ENCODE data around the gene KCNQ1. TPM values are rescaled to one million over a fixed set of nuclear protein-coding genes. Genes with fewer than 3 reads are reported as not detected.

Gene KCNQ1
- polyA plus RNA-seq, 4 donors, result 18.4 to 54.4 (median 21.3) TPM

- Histone ChIP-seq H3K4me3 (ENCODE audit: low read depth in 1 of 3, low read length in 3 of 3) (no peak overlapping the region), H3K27me3 (ENCODE audit: control insufficient read depth in 3 of 3, insufficient read depth in 3 of 3, low read length in 3 of 3) (no peaks in the 10 kb centered on the region), H3K9me3 (ENCODE audit: control insufficient read depth in 2 of 2, insufficient read depth in 1 of 2, low read depth in 1 of 2, low read length in 1 of 2) (no peaks in the 10 kb centered on the region), H3K36me3 (ENCODE audit: control insufficient read depth in 3 of 3, insufficient read depth in 2 of 3, low read depth in 1 of 3, low read length in 3 of 3) (peaks cover 0 to 60% (median 0%) of the 10 kb centered on the region in 3 donors), H3K27ac (ENCODE audit: low read depth in 1 of 3, low read length in 2 of 3) (peak overlapping the region in 1 of 3 donors; percentile 13), H3K4me1 (ENCODE audit: control insufficient read depth in 3 of 3, insufficient read depth in 2 of 3, low read depth in 1 of 3, low read length in 2 of 3) (peaks cover 0 to 18% (median 2%) of the 10 kb centered on the region in 3 donors)
- WGBS, 3 donors, result 79 to 81% (median 80%) methylated on average over 16 of the region's 16 CpGs
- FAIRE-seq (no peak), DNase-seq (no peak)
Measured at GRCh38 chr11:2673871-2674471, 229.2 kb downstream of the KCNQ1 start.

GRCh38 chr11:2674658-2675131 lies 229.9 kb downstream of the KCNQ1 start:
- FAIRE-seq, result no peak
- H3K27me3 ChIP-seq (ENCODE audit: control insufficient read depth in 3 of 3, insufficient read depth in 3 of 3, low read length in 3 of 3), result no peaks in the 10 kb centered on the region
- H3K4me3 ChIP-seq (ENCODE audit: low read depth in 1 of 3, low read length in 3 of 3), result no peak overlapping the region
- H3K27ac ChIP-seq (ENCODE audit: low read depth in 1 of 3, low read length in 2 of 3), result peak overlapping the region in 1 of 3 donors; percentile 13
- H3K4me1 ChIP-seq (ENCODE audit: control insufficient read depth in 3 of 3, insufficient read depth in 2 of 3, low read depth in 1 of 3, low read length in 2 of 3), result peaks cover 0 to 18% (median 2%) of the 10 kb centered on the region in 3 donors
- peaks cover 0 to 56% (median 0%) of the 10 kb centered on the region in 3 donors for H3K36me3 ChIP-seq (ENCODE audit: control insufficient read depth in 3 of 3, insufficient read depth in 2 of 3, low read depth in 1 of 3, low read length in 3 of 3)
- 62 to 82% (median 66%) methylated on average over 8 of the region's 8 CpGs for WGBS, 3 donors
- peak in 1 of 2 donors; percentile 37 for DNase-seq
- no peaks in the 10 kb centered on the region for H3K9me3 ChIP-seq (ENCODE audit: control insufficient read depth in 2 of 2, insufficient read depth in 1 of 2, low read depth in 1 of 2, low read length in 1 of 2)

GRCh38 chr11:2675540-2675939 lies 230.7 kb downstream of the KCNQ1 start:
- Histone ChIP-seq H3K4me3 (ENCODE audit: low read depth in 1 of 3, low read length in 3 of 3) (no peak overlapping the region), H3K9me3 (ENCODE audit: control insufficient read depth in 2 of 2, insufficient read depth in 1 of 2, low read depth in 1 of 2, low read length in 1 of 2) (no peaks in the 10 kb centered on the region), H3K36me3 (ENCODE audit: control insufficient read depth in 3 of 3, insufficient read depth in 2 of 3, low read depth in 1 of 3, low read length in 3 of 3) (peaks cover 0 to 50% (median 0%) of the 10 kb centered on the region in 3 donors), H3K4me1 (ENCODE audit: control insufficient read depth in 3 of 3, insufficient read depth in 2 of 3, low read depth in 1 of 3, low read length in 2 of 3) (peaks cover 0 to 18% (median 2%) of the 10 kb centered on the region in 3 donors), H3K27me3 (ENCODE audit: control insufficient read depth in 3 of 3, insufficient read depth in 3 of 3, low read length in 3 of 3) (no peaks in the 10 kb centered on the region), H3K27ac (ENCODE audit: low read depth in 1 of 3, low read length in 2 of 3) (peak overlapping the region in 1 of 3 donors; percentile 2)
- DNase-seq (no peak), FAIRE-seq (no peak)
- WGBS, 3 donors, result 83 to 86% (median 86%) methylated on average over 7 of the region's 7 CpGs

- no peaks in the 10 kb centered on the region for H3K9me3 ChIP-seq (ENCODE audit: control insufficient read depth in 2 of 2, insufficient read depth in 1 of 2, low read depth in 1 of 2, low read length in 1 of 2)
- H3K36me3 ChIP-seq (ENCODE audit: control insufficient read depth in 3 of 3, insufficient read depth in 2 of 3, low read depth in 1 of 3, low read length in 3 of 3), result peaks cover 0 to 39% (median 0%) of the 10 kb centered on the region in 3 donors
- H3K27me3 ChIP-seq (ENCODE audit: control insufficient read depth in 3 of 3, insufficient read depth in 3 of 3, low read length in 3 of 3), result no peaks in the 10 kb centered on the region
- WGBS, 3 donors, result 57 to 80% (median 58%) methylated on average over 1 of the region's 1 CpG
- no peak overlapping the region for H3K27ac ChIP-seq (ENCODE audit: low read depth in 1 of 3, low read length in 2 of 3)
- FAIRE-seq, result no peak
- no peak for DNase-seq
- peaks cover 0 to 19% (median 2%) of the 10 kb centered on the region in 3 donors for H3K4me1 ChIP-seq (ENCODE audit: control insufficient read depth in 3 of 3, insufficient read depth in 2 of 3, low read depth in 1 of 3, low read length in 2 of 3)
- no peak overlapping the region for H3K4me3 ChIP-seq (ENCODE audit: low read depth in 1 of 3, low read length in 3 of 3)
Measured at GRCh38 chr11:2677127-2677526, 232.3 kb downstream of the KCNQ1 start.

GRCh38 chr11:2678396-2678795 lies 233.6 kb downstream of the KCNQ1 start:
- DNase-seq (no peak), FAIRE-seq (no peak)
- H3K4me1 ChIP-seq (ENCODE audit: control insufficient read depth in 3 of 3, insufficient read depth in 2 of 3, low read depth in 1 of 3, low read length in 2 of 3), result peaks cover 0 to 23% (median 2%) of the 10 kb centered on the region in 3 donors
- H3K27ac ChIP-seq (ENCODE audit: low read depth in 1 of 3, low read length in 2 of 3), result no peak overlapping the region
- peaks cover 0 to 36% (median 0%) of the 10 kb centered on the region in 3 donors for H3K36me3 ChIP-seq (ENCODE audit: control insufficient read depth in 3 of 3, insufficient read depth in 2 of 3, low read depth in 1 of 3, low read length in 3 of 3)
- H3K27me3 ChIP-seq (ENCODE audit: control insufficient read depth in 3 of 3, insufficient read depth in 3 of 3, low read length in 3 of 3), result no peaks in the 10 kb centered on the region
- H3K9me3 ChIP-seq (ENCODE audit: control insufficient read depth in 2 of 2, insufficient read depth in 1 of 2, low read depth in 1 of 2, low read length in 1 of 2), result no peaks in the 10 kb centered on the region
- 48 to 61% (median 59%) methylated on average over 1 of the region's 1 CpG for WGBS, 3 donors
- no peak overlapping the region for H3K4me3 ChIP-seq (ENCODE audit: low read depth in 1 of 3, low read length in 3 of 3)

GRCh38 chr11:2679011-2679676 lies 234.3 kb downstream of the KCNQ1 start:
- no peak for FAIRE-seq
- Histone ChIP-seq H3K36me3 (ENCODE audit: control insufficient read depth in 3 of 3, insufficient read depth in 2 of 3, low read depth in 1 of 3, low read length in 3 of 3) (peaks cover 0 to 31% (median 0%) of the 10 kb centered on the region in 3 donors), H3K27me3 (ENCODE audit: control insufficient read depth in 3 of 3, insufficient read depth in 3 of 3, low read length in 3 of 3) (no peaks in the 10 kb centered on the region), H3K4me1 (ENCODE audit: control insufficient read depth in 3 of 3, insufficient read depth in 2 of 3, low read depth in 1 of 3, low read length in 2 of 3) (peaks cover 0 to 17% (median 1%) of the 10 kb centered on the region in 3 donors), H3K9me3 (ENCODE audit: control insufficient read depth in 2 of 2, insufficient read depth in 1 of 2, low read depth in 1 of 2, low read length in 1 of 2) (no peaks in the 10 kb centered on the region), H3K4me3 (ENCODE audit: low read depth in 1 of 3, low read length in 3 of 3) (no peak overlapping the region), H3K27ac (ENCODE audit: low read depth in 1 of 3, low read length in 2 of 3) (no peak overlapping the region)
- 95 to 98% (median 97%) methylated on average over 2 of the region's 2 CpGs for WGBS, 3 donors
- DNase-seq, result no peak

GRCh38 chr11:2681408-2682145 lies 236.8 kb downstream of the KCNQ1 start:
- no peak overlapping the region for H3K4me3 ChIP-seq (ENCODE audit: low read depth in 1 of 3, low read length in 3 of 3)
- H3K27me3 ChIP-seq (ENCODE audit: control insufficient read depth in 3 of 3, insufficient read depth in 3 of 3, low read length in 3 of 3), result no peaks in the 10 kb centered on the region
- DNase-seq, result no peak
- FAIRE-seq, result no peak
- H3K36me3 ChIP-seq (ENCODE audit: control insufficient read depth in 3 of 3, insufficient read depth in 2 of 3, low read depth in 1 of 3, low read length in 3 of 3), result peaks cover 0 to 45% (median 0%) of the 10 kb centered on the region in 3 donors
- 72 to 81% (median 76%) methylated on average over 5 of the region's 5 CpGs for WGBS, 3 donors
- no peaks in the 10 kb centered on the region for H3K9me3 ChIP-seq (ENCODE audit: control insufficient read depth in 2 of 2, insufficient read depth in 1 of 2, low read depth in 1 of 2, low read length in 1 of 2)
- H3K4me1 ChIP-seq (ENCODE audit: control insufficient read depth in 3 of 3, insufficient read depth in 2 of 3, low read depth in 1 of 3, low read length in 2 of 3), result peaks cover 0 to 8% (median 0%) of the 10 kb centered on the region in 3 donors
- H3K27ac ChIP-seq (ENCODE audit: low read depth in 1 of 3, low read length in 2 of 3), result no peak overlapping the region

- Histone ChIP-seq H3K9me3 (ENCODE audit: control insufficient read depth in 2 of 2, insufficient read depth in 1 of 2, low read depth in 1 of 2, low read length in 1 of 2) (no peaks in the 10 kb centered on the region), H3K36me3 (ENCODE audit: control insufficient read depth in 3 of 3, insufficient read depth in 2 of 3, low read depth in 1 of 3, low read length in 3 of 3) (peaks cover 0 to 67% (median 2%) of the 10 kb centered on the region in 3 donors), H3K27ac (ENCODE audit: low read depth in 1 of 3, low read length in 2 of 3) (no peak overlapping the region), H3K27me3 (ENCODE audit: control insufficient read depth in 3 of 3, insufficient read depth in 3 of 3, low read length in 3 of 3) (no peaks in the 10 kb centered on the region), H3K4me3 (ENCODE audit: low read depth in 1 of 3, low read length in 3 of 3) (no peak overlapping the region), H3K4me1 (ENCODE audit: control insufficient read depth in 3 of 3, insufficient read depth in 2 of 3, low read depth in 1 of 3, low read length in 2 of 3) (peaks cover 0 to 22% (median 0%) of the 10 kb centered on the region in 3 donors)
- DNase-seq, result no peak
- 69 to 79% (median 76%) methylated on average over 4 of the region's 4 CpGs for WGBS, 3 donors
- FAIRE-seq, result no peak
Measured at GRCh38 chr11:2683806-2684205, 239.0 kb downstream of the KCNQ1 start.

Data from small intestine (tissue), 7 donors.